NCI-H2029 treated with DMSO at 0.1 percent for 48 hours (cell line): ENCODE results near the gene MACF1.
"Not testable (repeated sequence)": the region's sequence is repeated elsewhere in the genome, so short reads cannot be mapped to it uniquely, and the experiment has no call there.

Source experiments
- DNase-seq: peaks from one replicate; lab custom pipeline; 2025; lab: John Stamatoyannopoulos, UW

The MACF1 gene

GRCh38 chr1:39494671-39495410 lies 290.3 kb downstream of the MACF1 start:
- DNase-seq, result no peak

- not testable (repeated sequence) for DNase-seq
Observed at GRCh38 chr1:39496520-39496919, 292.0 kb downstream of the MACF1 start.

GRCh38 chr1:39497585-39497984 lies 293.1 kb downstream of the MACF1 start:
- no peak for DNase-seq

- not testable (repeated sequence) for DNase-seq
Observed at GRCh38 chr1:39498096-39498710, 293.7 kb downstream of the MACF1 start.

GRCh38 chr1:39498821-39499220 lies 294.3 kb downstream of the MACF1 start:
- not testable (repeated sequence) for DNase-seq

- DNase-seq, result peak; percentile 90
Observed at GRCh38 chr1:39499668-39500067, 295.2 kb downstream of the MACF1 start.

- peak; percentile 100 for DNase-seq
Observed at GRCh38 chr1:39500862-39501389, 296.4 kb downstream of the MACF1 start.

GRCh38 chr1:39501666-39502065 lies 297.2 kb downstream of the MACF1 start:
- no peak for DNase-seq

- DNase-seq, result not testable (repeated sequence)
Observed at GRCh38 chr1:39504436-39504835, 299.9 kb downstream of the MACF1 start.

- DNase-seq, result no peak
Observed at GRCh38 chr1:39505289-39505688, 300.8 kb downstream of the MACF1 start.

- DNase-seq, result peak; percentile 99
Observed at GRCh38 chr1:39507230-39507928, 302.9 kb downstream of the MACF1 start.

- no peak for DNase-seq
Observed at GRCh38 chr1:39508266-39508665, 303.8 kb downstream of the MACF1 start.

GRCh38 chr1:39508857-39509305 lies 304.4 kb downstream of the MACF1 start:
- DNase-seq, result no peak

GRCh38 chr1:39509360-39510009 lies 305.0 kb downstream of the MACF1 start:
- no peak for DNase-seq

- not testable (repeated sequence) for DNase-seq
Observed at GRCh38 chr1:39510570-39511186, 306.2 kb downstream of the MACF1 start.

- DNase-seq, result not testable (repeated sequence)
Observed at GRCh38 chr1:39511477-39511876, 307.0 kb downstream of the MACF1 start.

GRCh38 chr1:39512234-39512847 lies 307.8 kb downstream of the MACF1 start:
- not testable (repeated sequence) for DNase-seq

GRCh38 chr1:39514710-39515124 lies 310.2 kb downstream of the MACF1 start:
- not testable (repeated sequence) for DNase-seq

- not testable (repeated sequence) for DNase-seq
Observed at GRCh38 chr1:39515131-39516086, 310.9 kb downstream of the MACF1 start.

- not testable (repeated sequence) for DNase-seq
Observed at GRCh38 chr1:39516841-39517240, 312.3 kb downstream of the MACF1 start.
